ENCODE results near the gene KANSL1.

- TF ChIP-seq CTCF (IDR thresholded peaks at IDR 0.05) (peak; percentile 7 to 47 (median 33)), POLR2A (IDR thresholded peaks at IDR 0.05) (no peak)
Measured at GRCh38 chr17:46194393-46195216, 1.4 kb upstream of the KANSL1 start.
